K562 (cell line): Measurements from ENCODE around the gene AP2A2. TPM values are rescaled to one million over a fixed set of nuclear protein-coding genes. Genes with fewer than 3 reads are reported as not detected.

Source experiments
- CBX3 ChIP-seq, 2 experiments: IDR thresholded peaks; 1 replicate in 1 of 2; 2 replicates in 1 of 2; pipeline ENCODE4 v1.6.1; 2012; ENCODE audit warnings: inconsistent platforms in 2 of 2, low read length in 2 of 2, borderline replicate concordance in 1 of 2, control low read depth in 1 of 2
- CCNT2 ChIP-seq: IDR thresholded peaks from 2 replicates; pipeline ENCODE4 v1.6.1; 2011; ENCODE audit warnings: borderline replicate concordance, low read depth, mild to moderate bottlenecking, moderate library complexity, mixed read lengths, low read length; ENCODE audit not compliant: insufficient read length; ENCODE audit errors: extremely low read depth
- DDX20 ChIP-seq: fragments of 450-650 bp; IDR thresholded peaks from 2 replicates; pipeline ENCODE4 v1.6.1; 2016; ENCODE audit warnings: missing genetic modification characterization, low read depth, mild to moderate bottlenecking, missing compliant biosample characterization, moderate library complexity
- DMBX1 ChIP-seq: fragments of 250-450 bp; sonication (Bioruptor Pico); IDR thresholded peaks from 2 replicates; pipeline ENCODE4 v1.8.0; 2022; ENCODE audit warnings: inconsistent platforms, mild to moderate bottlenecking, moderate library complexity, borderline replicate concordance
- ESRRA ChIP-seq: fragments of 450-650 bp; IDR thresholded peaks from 2 replicates; pipeline ENCODE4 v1.6.1; 2014; ENCODE audit warnings: low read depth, mild to moderate bottlenecking, moderate library complexity, borderline replicate concordance
- GABPA ChIP-seq: fragments of 200-800 bp; sonication (Bioruptor generic); conservative IDR thresholded peaks from 2 replicates; pipeline ENCODE4 v1.6.1; 2016; ENCODE audit warnings: low read depth, missing genetic modification characterization, missing compliant biosample characterization
- HMGN3 ChIP-seq: IDR thresholded peaks from 2 replicates; pipeline ENCODE4 v1.6.1; 2011; ENCODE audit warnings: borderline replicate concordance, low read depth, mild to moderate bottlenecking, mixed read lengths, low read length; ENCODE audit not compliant: insufficient read length; ENCODE audit errors: extremely low read depth
- KAT7 ChIP-seq: sonication (generic); formaldehyde crosslinking; IDR thresholded peaks from 2 replicates; pipeline ENCODE4 v1.8.0; 2022; ENCODE audit warnings: missing genetic modification reagents, mild to moderate bottlenecking, borderline replicate concordance
- NBN ChIP-seq: fragments of 450-650 bp; IDR thresholded peaks from 2 replicates; pipeline ENCODE4 v1.6.1; 2016; ENCODE audit warnings: low read depth, mild to moderate bottlenecking
- RCOR1 ChIP-seq, 2 experiments: IDR thresholded peaks; 2 replicates each; pipeline ENCODE4 v1.6.1; 2012; ENCODE audit warnings: low read depth in 2 of 2, low read length in 2 of 2, borderline replicate concordance in 1 of 2, improper control_type of control experiment in 1 of 2
- SP1 ChIP-seq: sonication (generic); formaldehyde crosslinking; IDR thresholded peaks from 2 replicates; pipeline ENCODE4 v1.8.1; 2022; ENCODE audit warnings: mild to moderate bottlenecking, missing genetic modification reagents
- TAF1 ChIP-seq: IDR thresholded peaks from 2 replicates; pipeline ENCODE4 v1.6.1; 2011; ENCODE audit warnings: mild to moderate bottlenecking, low read length, moderate library complexity; ENCODE audit not compliant: insufficient read depth, control insufficient read depth, severe bottlenecking; ENCODE audit errors: extremely low read depth
- U2AF1 ChIP-seq: fragments of 200-400 bp; formaldehyde crosslinking; optimal IDR thresholded peaks from 2 replicates; pipeline ENCODE3; 2017; ENCODE audit warnings: mild to moderate bottlenecking, low read depth, low read length, moderate library complexity
- ZFP30 ChIP-seq: fragments of 250-450 bp; sonication (Bioruptor Pico); IDR thresholded peaks from 2 replicates; pipeline ENCODE4 v1.8.0; 2022; ENCODE audit warnings: moderate library complexity, mild to moderate bottlenecking, inconsistent platforms, borderline replicate concordance
- ZNF766 ChIP-seq: fragments of 200-800 bp; sonication (Bioruptor generic); conservative IDR thresholded peaks from 2 replicates; pipeline ENCODE4 v1.6.1; 2016; ENCODE audit warnings: missing genetic modification characterization, missing compliant biosample characterization
- polyA plus RNA-seq, 8 experiments: library from polyadenylated mRNA; depleted of rRNA in 4 of 8; stranded (reverse) in 5 of 8; unstranded in 3 of 8; fragments of >200 nt; fragmentation: Nextera tagmentation in 2 of 8; fragmentation: Illumina TruSeq in 1 of 8; extraction: Ambion mirVana in 2 of 8; extraction: Trizol in 1 of 8; gene quantifications; 2 replicates each; pipeline versions ENCODE4 v1.2.1 to v1.2.3, GENCODE V29; 2011 to 2014; ENCODE audit warnings: inconsistent platforms in 1 of 8, missing spikeins in 1 of 8
- total RNA-seq, 7 experiments: library from RNA; depleted of rRNA in 6 of 7; stranded (reverse); fragments of >200 nt in 6 of 7; fragmentation: Illumina TruSeq in 2 of 7; extraction: Trizol in 2 of 7; gene quantifications; 2 replicates each; pipeline versions ENCODE4 v1.2.1 to v1.2.3, GENCODE V29; 2011 to 2021; ENCODE audit warnings: low replicate concordance in 1 of 7
- TF ChIP-seq, protein P1 (sequence below): conservative IDR thresholded peaks from 2 replicates; pipeline ENCODE4 v1.6.1; 2011; ENCODE audit warnings: low read depth, mild to moderate bottlenecking, low read length; ENCODE audit not compliant: control insufficient read depth
- TF ChIP-seq, protein P2 (sequence below), 2 experiments: IDR thresholded peaks in 1 of 2; conservative IDR thresholded peaks in 1 of 2; 2 replicates each; pipeline ENCODE4 v1.6.1; 2016; ENCODE audit warnings: low read depth in 2 of 2, mild to moderate bottlenecking in 1 of 2, missing compliant biosample characterization in 1 of 2, missing genetic modification characterization in 1 of 2, moderate library complexity in 1 of 2
- TF ChIP-seq, protein P3 (sequence below): fragments of 250-450 bp; sonication (Bioruptor Pico); IDR thresholded peaks from 2 replicates; pipeline ENCODE4 v1.8.0; 2022; ENCODE audit warnings: moderate library complexity, mild to moderate bottlenecking, inconsistent platforms

The AP2A2 gene
- total and polyA plus RNA-seq, 9 of the 15 experiments (the other 6 are each of a cell fraction or from before 2014, with no cell fraction given), result 0.69 to 41.7 (median 15.2) TPM

DNA sequence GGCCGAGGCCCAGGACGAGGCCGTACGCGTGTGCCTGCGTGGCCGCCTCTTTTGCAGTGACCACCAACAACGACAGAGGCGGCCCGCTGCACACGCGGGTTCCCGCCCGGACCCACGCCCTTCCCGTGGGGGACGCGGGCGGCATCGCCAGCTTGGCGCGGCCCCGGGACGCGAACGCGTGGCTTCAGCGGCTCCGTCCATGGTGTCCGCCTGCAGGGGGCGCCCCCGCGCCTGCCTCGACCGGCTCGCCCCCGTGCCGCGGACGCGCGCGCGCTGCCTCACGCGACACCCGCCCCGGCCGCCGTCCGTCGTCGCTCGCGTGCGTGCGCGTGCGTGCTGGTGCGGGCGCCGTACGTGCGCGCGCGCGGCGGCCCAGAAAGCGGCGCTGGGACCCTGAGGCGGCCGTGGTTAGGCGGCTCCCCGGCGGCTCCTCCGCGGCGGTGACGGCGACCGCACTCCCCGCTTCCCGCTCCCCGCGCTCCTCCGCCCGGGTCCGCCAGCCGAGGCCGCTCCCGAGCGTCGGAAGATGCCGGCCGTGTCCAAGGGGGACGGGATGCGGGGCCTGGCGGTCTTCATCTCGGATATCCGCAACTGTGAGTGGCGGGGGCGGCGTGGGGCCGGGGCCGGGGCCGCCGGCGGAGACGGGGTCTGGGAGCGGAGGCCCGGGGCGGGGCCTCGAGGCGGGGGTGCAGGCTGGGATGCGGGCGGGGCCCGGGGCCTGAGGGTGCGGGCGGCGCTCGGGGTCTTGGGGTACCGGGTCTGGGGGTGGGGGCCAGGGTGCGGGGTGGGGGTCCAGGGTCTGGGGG, at the start of gene AP2A2 (continued):
- TF ChIP-seq U2AF1 (peak; percentile 28), DDX20 (tag) (no peak), CCNT2 (peak; percentile 78), KAT7 (CRISPR knock-in tag) (0 out of 2 replicates have a peak, but pooled peaks have one; percentile 37), NBN (no peak), ZFP30 (no peak), TAF1 (peak; percentile 53), GABPA (peak; percentile 61), SP1 (CRISPR knock-in tag) (0 out of 2 replicates have a peak, but pooled peaks have one; percentile 35), HMGN3 (peak; percentile 84), RCOR1 (IDR thresholded peaks at IDR 0.05; ENCODE audit: borderline replicate concordance in 1 of 2, low read depth in 2 of 2, low read length in 2 of 2) (peak in 1 of 2 experiments; percentile 49; a peak in 1 of 4 replicates), DMBX1 (CRISPR knock-in tag) (peak; percentile 96), CBX3 (IDR thresholded peaks at IDR 0.05; ENCODE audit: borderline replicate concordance in 1 of 2, low read length in 2 of 2) (peak in 1 of 2 experiments; percentile 83; a peak in 1 of 3 replicates), ESRRA (peak; percentile 83; the same call in 1 of the 2 replicates), ZNF766 (CRISPR knock-in tag) (peak; percentile 98)
- TF ChIP-seq, protein P1, sequence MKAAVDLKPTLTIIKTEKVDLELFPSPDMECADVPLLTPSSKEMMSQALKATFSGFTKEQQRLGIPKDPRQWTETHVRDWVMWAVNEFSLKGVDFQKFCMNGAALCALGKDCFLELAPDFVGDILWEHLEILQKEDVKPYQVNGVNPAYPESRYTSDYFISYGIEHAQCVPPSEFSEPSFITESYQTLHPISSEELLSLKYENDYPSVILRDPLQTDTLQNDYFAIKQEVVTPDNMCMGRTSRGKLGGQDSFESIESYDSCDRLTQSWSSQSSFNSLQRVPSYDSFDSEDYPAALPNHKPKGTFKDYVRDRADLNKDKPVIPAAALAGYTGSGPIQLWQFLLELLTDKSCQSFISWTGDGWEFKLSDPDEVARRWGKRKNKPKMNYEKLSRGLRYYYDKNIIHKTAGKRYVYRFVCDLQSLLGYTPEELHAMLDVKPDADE, result peak; percentile 52; the same call in 1 of the 2 replicates
- TF ChIP-seq, protein P2, sequence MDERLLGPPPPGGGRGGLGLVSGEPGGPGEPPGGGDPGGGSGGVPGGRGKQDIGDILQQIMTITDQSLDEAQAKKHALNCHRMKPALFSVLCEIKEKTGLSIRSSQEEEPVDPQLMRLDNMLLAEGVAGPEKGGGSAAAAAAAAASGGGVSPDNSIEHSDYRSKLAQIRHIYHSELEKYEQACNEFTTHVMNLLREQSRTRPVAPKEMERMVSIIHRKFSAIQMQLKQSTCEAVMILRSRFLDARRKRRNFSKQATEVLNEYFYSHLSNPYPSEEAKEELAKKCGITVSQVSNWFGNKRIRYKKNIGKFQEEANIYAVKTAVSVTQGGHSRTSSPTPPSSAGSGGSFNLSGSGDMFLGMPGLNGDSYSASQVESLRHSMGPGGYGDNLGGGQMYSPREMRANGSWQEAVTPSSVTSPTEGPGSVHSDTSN (CRISPR knock-in tag; IDR thresholded peaks at IDR 0.05; ENCODE audit: low read depth), result no peak
- TF ChIP-seq, protein P2 (tag; conservative IDR thresholded peaks at IDR 0.05; ENCODE audit: low read depth), result no peak
- TF ChIP-seq, protein P3, sequence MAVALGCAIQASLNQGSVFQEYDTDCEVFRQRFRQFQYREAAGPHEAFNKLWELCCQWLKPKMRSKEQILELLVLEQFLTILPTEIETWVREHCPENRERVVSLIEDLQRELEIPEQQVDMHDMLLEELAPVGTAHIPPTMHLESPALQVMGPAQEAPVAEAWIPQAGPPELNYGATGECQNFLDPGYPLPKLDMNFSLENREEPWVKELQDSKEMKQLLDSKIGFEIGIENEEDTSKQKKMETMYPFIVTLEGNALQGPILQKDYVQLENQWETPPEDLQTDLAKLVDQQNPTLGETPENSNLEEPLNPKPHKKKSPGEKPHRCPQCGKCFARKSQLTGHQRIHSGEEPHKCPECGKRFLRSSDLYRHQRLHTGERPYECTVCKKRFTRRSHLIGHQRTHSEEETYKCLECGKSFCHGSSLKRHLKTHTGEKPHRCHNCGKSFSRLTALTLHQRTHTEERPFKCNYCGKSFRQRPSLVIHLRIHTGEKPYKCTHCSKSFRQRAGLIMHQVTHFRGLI (CRISPR knock-in tag), result 0 out of 2 replicates have a peak, but pooled peaks have one; percentile 66
